GM19324 (cell line): ENCODE results near the gene B3GALT2.
A peak's percentile ranks its signal among the peaks of the same experiment; 100 is the strongest.

ENCODE experiments used
- ATAC-seq: cut with Tn5 transposase; IDR thresholded peaks from one replicate; pipeline ENCODE4 v1.9.1; 2021; ENCODE audit warnings: mild to moderate bottlenecking, moderate library complexity; ENCODE audit not compliant: unreplicated experiment, low FRiP score

B3GALT2 gene

DNA sequence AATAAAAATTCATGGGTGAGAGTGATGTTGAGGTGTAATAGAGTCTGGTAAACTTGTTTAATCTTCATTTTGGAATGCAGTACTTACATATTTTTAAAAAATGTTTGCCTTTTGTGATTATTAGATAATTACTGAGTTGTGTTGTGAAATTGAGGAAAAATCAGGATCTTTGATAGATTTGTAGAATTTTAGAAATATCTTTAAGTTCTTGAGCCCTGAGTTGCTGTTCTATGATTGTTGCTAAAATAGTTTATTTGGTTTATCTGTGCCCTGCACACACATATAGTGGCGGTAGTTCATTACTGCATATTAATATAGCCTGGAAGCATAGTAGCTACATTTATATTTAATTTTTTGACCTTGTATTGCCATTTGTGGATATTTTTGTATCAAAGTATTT is 1.6 kb downstream of the B3GALT2 start:
- ATAC-seq: no peak

DNA sequence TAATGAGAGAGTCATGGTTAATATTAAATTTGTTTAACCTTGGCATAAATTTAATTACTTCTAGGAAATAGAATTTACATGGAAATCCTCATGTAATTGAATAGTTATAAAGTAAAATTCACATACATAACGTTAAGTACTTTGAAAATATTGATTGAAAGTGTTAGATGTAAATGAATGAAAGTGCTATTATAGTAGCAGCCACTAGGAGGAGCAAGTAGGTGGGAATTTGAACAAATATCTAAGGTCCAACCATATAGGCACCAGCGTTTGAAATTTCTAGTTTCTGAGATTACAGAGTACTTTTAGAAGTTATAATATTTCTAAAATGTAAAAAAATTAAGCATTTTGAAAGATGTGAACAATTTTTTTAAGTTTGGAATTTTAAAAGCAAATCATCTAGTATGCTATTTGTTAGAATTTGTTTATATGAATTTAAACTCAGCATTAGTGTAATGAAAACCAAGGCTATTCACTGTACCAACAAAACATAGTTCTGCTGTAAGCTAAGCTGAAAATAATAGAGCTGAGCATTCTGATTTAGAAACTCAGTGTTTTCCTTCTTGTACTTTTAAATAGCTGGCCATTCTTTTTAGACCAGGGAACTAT is 3.3 kb downstream of the B3GALT2 start:
- no peak for ATAC-seq

DNA sequence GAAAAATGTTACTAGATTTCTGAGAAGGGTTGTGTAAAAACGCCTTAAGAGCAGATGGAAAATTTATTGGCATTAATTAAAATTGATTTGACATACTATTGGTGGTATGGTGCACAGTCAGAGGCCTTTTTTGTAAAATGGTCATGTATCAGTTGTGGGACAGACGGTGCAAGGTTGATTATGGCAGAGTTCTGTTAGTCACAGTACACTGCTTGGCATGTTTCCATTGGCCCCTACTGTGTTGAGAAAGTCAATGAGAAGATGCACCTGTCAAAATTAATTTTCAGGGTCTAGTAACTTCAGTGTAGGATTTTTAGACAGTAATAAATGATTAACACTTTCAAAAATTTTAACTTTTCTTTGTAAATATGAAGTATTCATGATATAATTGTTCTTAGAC is 4.4 kb downstream of the B3GALT2 start:
- ATAC-seq: no peak

DNA sequence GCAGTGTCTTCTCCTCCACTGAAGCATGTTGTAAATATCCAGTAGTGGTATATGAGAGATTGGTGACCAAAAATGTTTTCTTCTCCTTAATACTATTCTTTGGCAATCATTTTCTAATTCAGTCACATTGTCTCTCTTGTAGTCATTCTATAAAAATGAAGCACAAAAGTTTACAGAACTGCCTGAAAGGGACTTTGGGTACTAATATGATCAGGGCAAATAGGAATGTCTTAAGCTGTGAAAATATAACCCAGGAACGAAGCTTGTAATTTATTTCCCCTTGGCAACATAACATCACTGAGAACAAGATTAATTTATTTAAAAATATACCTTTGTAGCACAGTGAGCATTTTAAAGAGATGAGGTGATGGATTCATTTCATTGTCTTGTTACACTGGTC is 4.9 kb downstream of the B3GALT2 start:
- ATAC-seq: no peak

DNA sequence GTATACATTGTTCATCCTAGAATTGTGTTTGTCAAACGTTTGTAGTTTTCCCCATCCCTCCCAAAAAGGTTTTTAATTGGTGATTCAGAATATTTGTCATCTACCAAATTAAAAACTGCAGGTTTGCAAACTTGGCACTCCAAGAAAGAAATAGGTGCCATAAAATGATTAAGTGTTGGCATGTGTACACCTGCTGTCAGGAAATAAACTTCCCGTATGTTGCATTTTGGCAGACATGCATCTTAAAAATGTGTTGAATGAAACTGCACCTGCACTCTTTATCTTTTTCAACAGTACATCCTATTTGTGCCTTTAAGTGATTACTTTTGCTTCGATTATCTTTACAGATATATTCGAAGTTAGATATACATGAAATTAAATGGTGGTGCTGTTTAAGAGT is 7.3 kb downstream of the B3GALT2 start:
- no peak for ATAC-seq

DNA sequence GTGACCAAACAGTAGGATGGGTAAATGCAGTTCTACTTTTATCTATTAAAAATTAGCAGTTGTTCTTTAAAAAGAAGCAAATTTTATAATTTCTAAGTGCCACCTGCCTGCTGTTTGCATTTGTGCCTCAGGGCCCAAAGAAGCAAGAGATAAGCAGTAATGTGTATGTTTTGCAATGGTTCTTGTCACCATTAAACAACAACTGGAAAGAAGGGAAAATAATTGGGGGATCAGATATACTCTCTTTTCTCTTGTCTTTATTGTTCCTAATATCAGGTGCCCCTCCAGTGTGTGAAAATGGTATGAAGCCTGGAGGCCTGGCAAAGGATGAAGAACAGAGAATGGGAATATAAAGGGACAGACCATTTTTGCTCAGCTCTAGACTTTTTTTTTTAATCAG is 9.6 kb downstream of the B3GALT2 start:
- no peak for ATAC-seq

DNA sequence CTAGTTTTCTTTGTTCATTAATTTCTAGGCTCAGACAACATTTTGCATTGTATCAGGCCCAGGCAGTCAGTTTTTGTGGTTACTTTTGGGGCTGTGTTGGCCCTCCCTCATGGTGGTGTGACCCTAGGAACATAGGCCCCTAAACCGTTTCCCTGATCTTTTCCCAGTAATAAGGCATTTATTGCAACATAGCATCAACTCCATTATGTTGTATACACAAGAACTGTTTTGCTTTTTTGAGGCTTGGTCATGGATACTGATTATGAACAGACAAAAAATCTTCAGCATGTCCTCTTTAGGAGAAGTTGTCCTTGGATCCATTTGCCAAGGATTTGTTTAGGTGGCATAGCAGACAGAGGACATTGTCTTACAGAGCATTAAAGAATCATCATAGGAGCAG is 10.3 kb downstream of the B3GALT2 start:
- ATAC-seq: no peak

DNA sequence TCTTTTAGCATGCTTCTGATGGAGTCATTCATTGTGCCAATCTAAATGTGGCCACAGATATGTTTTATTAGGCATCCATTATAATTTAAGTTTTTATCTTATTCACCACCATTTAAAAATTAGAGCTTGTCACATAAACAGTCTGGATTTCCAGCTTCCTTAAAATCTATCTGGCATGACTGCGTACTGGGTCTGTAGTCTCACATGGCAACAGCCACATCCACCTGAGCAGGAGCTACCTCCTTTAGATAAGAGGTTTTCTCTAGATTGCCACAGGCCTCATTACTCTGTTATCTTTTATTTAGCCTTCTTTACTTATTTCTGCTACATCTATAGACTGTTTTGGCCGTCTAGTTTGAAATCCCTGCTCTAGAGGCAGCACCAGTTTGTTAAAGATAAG is 29.1 kb downstream of the B3GALT2 start:
- ATAC-seq: no peak

DNA sequence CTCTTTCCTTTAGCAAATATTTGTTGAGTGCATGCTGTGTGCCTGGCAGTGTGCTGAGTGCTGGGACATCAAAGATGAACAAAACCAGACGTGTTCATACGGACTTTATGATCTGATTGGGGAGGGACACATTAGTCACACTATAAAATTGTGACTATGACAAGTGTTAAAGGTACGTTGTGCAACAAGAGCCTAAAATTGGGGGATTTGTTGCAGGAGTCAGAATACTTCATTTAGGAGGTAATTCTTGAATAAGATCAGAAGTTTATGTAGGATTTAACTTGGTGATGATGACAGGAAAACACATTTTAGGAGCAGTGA is 29.6 kb downstream of the B3GALT2 start:
- ATAC-seq: no peak

DNA sequence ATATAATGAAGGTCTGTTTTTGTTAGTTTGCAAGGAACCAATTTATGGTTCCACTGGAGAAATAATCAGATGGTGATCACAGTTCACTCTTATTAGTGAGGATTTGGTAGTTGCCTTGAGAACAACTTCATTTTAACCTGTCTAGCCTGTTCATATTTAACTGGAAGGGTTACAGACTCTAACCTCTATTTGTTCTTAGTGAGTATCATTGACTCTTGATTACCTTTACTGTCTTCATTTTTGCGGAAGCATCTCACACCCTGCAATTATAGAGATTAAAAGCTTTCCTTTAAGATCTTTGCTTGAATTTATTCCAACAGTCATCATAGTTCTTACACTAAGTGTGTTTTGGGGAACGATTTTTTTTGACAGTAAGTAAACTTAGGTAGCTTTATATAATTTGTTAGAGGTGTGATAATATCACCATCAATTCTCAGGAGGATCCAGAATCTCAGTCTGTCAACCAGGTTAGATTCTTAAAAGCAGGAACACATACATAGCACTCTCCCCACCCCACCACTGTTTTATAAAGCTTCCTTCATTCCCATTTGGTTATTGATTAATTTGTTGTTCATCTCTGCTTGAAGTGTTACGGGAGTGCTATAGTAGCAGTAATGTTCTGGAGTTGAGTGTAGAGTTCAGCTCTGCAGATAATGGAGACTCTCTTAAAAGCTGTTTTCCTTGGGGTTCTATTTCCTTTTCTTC is 30.1 kb downstream of the B3GALT2 start:
- ATAC-seq: no peak

DNA sequence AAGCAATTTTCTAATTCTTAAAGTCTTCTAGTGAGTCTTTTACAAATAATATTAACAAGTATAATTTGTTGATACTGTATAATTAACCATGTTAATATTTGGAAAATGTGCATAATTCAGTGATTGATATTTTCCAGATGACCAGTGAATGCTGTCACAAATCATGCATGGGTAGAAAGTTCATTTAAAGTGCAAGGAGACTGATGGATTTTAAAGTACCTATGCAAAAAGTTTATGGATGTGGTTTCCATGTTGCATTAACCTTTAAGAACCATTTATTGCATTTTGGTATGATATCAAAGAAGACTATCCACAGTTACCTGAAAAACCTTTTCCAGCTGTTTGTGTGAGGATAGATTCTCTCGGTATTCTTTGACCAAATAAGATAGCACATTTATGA is 41.4 kb downstream of the B3GALT2 start:
- ATAC-seq: no peak

DNA sequence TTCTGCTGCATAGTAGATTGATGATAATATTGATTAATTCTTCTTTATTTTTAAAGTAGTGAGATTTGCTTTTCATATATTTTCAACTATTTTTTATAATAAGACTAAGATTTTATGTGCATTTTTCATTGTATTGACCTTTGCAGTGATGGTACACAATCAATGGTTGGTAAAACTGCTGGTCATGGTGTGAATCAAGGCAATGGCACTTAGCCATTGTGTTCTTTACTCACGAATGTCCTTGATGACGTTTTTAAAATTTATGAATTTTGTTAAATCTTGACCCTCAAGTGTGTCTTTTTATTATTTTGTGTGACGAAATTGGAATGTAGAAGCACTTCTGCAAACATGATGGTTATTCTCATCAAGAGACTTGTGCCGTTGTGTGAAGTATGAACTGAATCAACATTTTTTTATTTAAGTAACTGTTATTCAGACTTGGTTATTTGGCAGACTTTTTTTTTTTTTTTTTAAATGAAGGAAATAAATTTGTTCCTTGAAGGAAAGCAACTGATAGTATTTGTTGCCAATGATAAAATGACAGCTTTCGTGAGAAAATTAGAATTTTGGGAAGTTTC is 42.0 kb downstream of the B3GALT2 start:
- ATAC-seq: no peak

DNA sequence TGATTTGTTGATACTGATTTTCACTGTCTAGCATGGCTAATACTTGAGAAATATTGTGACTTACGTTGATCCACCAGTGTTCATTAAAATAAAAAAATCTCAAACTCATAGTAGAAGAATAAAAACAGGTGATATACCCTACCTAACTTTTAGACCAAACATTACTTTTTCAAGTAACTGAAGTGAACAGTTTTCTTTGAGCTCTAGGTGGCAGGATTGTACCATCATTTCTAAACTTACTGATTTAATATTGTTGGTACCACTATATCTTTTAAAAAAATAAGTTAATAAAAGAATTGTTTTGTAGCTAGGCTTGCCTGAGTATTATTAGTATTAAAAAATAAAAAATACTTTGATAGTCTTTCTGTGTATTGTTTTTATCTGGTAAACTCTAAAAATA is 43.1 kb downstream of the B3GALT2 start:
- ATAC-seq: no peak

DNA sequence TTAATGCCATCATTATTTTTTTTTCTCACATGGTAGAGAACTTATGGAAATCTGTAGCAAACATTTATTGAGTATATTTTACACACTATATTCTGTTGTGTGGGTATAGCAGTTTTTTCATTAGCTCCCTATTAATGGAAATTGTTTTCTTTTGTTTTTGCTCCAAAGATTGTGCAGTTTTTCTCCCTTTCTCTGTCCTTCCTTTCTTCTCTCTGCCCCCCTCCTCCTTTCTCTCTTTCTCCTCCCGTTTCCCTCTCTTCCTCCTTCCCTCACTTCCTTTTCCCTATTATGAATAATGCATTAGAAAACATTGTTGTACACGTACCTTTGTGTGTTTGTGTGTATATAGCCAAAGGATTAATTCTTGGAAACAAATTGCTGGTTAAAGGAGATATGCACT is 44.0 kb downstream of the B3GALT2 start:
- ATAC-seq: no peak

DNA sequence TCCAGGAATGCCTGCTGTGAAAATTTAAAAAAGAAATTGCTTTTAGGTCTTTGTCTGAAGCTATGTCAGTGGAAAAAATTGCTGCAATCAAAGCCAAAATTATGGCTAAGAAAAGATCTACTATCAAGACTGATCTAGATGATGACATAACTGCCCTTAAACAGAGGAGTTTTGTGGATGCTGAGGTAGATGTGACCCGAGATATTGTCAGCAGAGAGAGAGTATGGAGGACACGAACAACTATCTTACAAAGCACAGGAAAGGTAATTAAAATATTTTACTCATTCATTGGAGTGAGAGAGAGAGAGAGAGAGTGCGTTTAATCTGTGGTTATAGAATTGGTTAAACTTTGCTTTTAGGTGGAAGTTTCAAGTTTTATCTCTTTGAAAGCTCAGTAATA is 44.6 kb downstream of the B3GALT2 start:
- no peak for ATAC-seq

DNA sequence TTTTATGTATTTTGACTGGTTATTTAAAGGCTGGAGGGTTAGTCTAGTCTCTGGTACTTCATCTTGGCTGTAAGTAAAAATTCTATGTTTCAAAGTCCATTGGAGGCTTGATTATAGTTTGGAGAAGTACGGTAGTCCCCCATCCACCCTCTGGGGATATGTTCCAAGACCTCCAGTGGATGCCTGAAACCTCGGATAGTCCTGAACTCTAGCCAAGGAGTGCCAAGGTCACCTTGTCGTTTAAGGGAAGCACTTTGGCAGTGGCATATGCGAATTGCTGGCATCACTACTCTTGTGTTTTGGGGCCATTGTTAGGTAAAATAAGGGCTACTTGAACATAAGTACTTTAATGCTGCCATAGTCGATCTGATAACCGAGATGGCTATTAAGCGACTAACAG is 46.2 kb downstream of the B3GALT2 start:
- no peak for ATAC-seq

DNA sequence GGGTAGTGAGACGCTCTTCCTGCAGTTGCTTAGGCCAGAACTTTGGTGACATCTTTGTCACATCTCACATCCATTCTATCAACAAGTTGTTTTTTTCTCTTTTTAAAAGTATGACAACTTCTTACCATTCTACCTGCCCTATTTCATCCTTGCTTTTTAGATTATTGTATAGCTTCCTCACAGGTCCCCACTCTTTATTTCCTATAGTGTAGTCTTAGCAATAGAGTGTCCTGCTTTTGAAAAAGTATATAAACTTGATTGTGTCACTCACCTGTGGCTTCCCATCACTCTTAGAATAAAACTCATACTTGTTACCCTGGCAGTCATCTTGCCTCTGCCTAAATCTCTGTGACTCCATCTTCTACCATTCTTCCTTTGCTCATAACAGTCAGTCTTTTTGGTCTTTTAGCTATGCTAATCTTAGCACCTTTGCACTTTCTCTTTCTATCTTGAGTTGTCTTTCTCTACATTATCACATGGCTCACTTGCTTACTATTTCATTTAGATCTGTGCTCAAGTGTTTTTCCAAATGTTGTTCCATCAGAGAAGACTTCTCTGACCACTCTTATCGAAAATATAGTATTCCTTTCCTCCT is 55.0 kb downstream of the B3GALT2 start:
- ATAC-seq: peak; percentile 65
